Dedifferentiated amniotic fluid mesenchymal stem cell (primary cell): ENCODE results near the gene CLCNKB.

Experiments used
- DNase-seq: peaks from one replicate; pipeline ENCODE4 v3.0.0-alpha.2; 2016; ENCODE audit errors: extremely low spot score

The CLCNKB gene

DNA sequence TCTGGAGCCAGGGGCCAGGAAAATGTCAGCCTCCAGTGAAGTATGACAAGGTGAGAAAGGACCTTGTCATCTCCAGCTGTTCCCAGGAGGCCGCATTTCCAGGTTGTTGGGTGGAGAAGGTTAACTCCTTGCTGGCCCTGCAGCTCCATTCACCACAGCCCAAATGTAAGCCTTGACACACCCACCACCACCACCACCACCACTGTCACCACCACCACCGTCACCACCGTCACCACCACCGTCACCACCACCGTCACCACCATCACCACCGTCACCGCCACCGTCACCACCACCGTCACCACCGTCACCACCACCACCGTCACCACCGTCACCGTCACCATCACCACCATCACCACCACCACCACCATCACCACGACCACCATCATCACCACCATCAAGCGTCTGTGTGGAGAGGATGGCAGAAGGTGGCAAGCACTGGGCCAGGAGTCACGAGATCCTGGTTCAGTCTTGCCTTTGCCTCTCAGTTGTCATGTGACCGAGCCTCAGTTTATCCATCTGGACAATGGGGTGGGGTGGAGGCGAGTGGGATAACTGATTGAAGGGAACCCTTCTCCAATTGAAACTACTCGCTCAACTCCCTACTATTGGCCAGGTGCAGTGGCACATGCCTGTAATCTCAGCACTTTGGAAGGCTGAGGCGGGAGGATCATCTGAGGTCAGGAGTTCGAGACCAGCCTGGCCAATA is 51.0 kb downstream of the CLCNKB start:
- no peak for DNase-seq

DNA sequence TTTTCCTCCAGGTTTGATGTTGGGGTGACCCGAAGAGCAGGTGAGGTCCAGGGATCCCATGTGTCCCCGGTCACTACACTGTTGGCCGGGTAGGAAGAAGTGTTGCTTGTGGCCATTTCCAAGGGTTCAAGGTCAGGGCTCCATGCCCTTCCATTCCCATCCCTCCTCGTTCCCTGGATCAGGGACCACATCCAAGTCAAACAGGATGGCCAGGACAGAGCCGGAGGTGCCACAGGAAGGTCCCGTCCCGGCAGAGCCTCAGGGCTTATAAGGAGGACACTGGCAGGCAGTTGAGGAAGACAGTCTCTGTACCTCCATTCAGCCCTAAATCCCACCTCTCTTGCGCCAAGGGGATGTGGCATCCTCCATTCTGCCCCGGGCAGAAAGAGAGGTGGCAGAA is 51.9 kb downstream of the CLCNKB start:
- DNase-seq: no peak

GRCh38 chr1:16099412-16099811 is 55.8 kb downstream of the CLCNKB start:
- no peak for DNase-seq

DNA sequence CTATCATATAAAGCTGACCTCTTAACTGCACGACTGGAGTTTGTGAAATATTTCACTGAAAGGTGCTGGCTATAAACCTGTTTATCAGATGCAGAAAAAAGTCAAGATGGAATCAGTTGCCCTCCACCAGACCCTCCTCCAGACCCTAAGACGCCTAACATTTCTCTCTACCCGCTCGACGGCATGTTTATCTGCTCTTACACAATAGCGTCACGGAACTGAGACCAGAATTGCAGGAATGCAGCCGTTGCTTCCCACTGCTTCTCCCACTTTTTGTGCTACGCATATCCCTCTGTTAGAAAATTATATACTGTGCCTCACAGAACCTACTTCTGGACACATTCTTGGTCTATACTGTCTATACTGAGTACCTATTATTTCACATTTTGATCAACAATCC is 58.0 kb downstream of the CLCNKB start:
- DNase-seq: no peak
